ENCODE results near the gene ZNF576. TPM values are rescaled to one million over a fixed set of nuclear protein-coding genes. Genes with fewer than 3 reads are reported as not detected.
A peak's percentile ranks its signal among the peaks of the same experiment; 100 is the strongest.

Gene ZNF576
- total and polyA plus RNA-seq, 2 donors (not counting 1 experiment from before 2014, with no cell fraction given), result 7.9 to 17.3 TPM

- ChIA-PET CTCF (interaction anchor here (0.7 to 1.9 kb wide), 7 partner anchors 14 to 184 kb away, joined by 3 to 7 read pairs (median 4); partner anchors contain the start of genes IRGQ, PINLYP and XRCC1), POLR2A (interaction anchor here (0.7 to 1.1 kb wide), 3 partner anchors 25 to 68 kb away, joined by 3 to 6 read pairs (median 4); partner anchors contain the start of genes IRGQ and ZNF576)
- H3K4me1 ChIP-seq (ENCODE audit: control insufficient read depth in 2 of 2, insufficient read depth in 2 of 2, low read length in 2 of 2), result peaks cover 42 to 52% of the 10 kb centered on the region in 2 donors
- Mint-ChIP-seq H3K4me1 (peaks cover 53% of the 10 kb centered on the region), H3K4me3 (peak overlapping the region; percentile 24), H3K9me3 (ENCODE audit: insufficient read depth) (no peaks in the 10 kb centered on the region), H3K27ac (peak overlapping the region; percentile 99), H3K27me3 (no peaks in the 10 kb centered on the region)
- H3K27ac ChIP-seq (ENCODE audit: low read length in 2 of 2), result peak overlapping the region; percentile 92
- ATAC-seq (ENCODE audit: low read depth), result no peak
- peaks cover 3 to 12% of the 10 kb centered on the region in 2 experiments for H3K36me3 ChIP-seq (replicated peaks in 1 of 2; ENCODE audit: control extremely low read depth in 1 of 2, control insufficient read depth in 1 of 2, extremely low read depth in 1 of 2, insufficient read depth in 2 of 2, low read length in 1 of 2)
- H3K9me3 ChIP-seq (ENCODE audit: control extremely low read depth in 1 of 3, control insufficient read depth in 2 of 3, insufficient read depth in 1 of 3, low read length in 2 of 3), result peaks cover 0 to 11% (median 0%) of the 10 kb centered on the region in 3 donors
- peaks cover 28% of the 10 kb centered on the region for H3K79me2 ChIP-seq (ENCODE audit: control insufficient read depth, insufficient read depth, low read length)
- over 99% methylated on average over 11 of the region's 12 CpGs for WGBS (ENCODE audit: insufficient coverage)
- H3K9ac ChIP-seq (ENCODE audit: low read length), result no peak overlapping the region
- TF ChIP-seq EZH2 (IDR thresholded peaks at IDR 0.05; ENCODE audit: borderline replicate concordance, insufficient read depth, low read depth, low read length, poor library complexity, severe bottlenecking) (no peak), CTCF (IDR thresholded peaks at IDR 0.05) (no peak)
- H2AFZ ChIP-seq (ENCODE audit: insufficient read depth, low read depth, low read length, poor library complexity, severe bottlenecking), result no peak overlapping the region
- intact Hi-C loops (cut with micrococcal nuclease), result no loop called here
- no peak overlapping the region for H3K4me3 ChIP-seq (ENCODE audit: control extremely low read depth in 1 of 5, extremely low read depth in 1 of 5, insufficient read depth in 1 of 5, low read depth in 2 of 5, low read length in 4 of 5)
- H3K27me3 ChIP-seq (replicated peaks in 1 of 4; ENCODE audit: control extremely low read depth in 1 of 4, control insufficient read depth in 3 of 4, insufficient read depth in 4 of 4, low read length in 3 of 4), result no peaks in the 10 kb centered on the region
- DNase-seq, result no peak
- H4K20me1 ChIP-seq (ENCODE audit: control insufficient read depth, insufficient read depth, low read length, poor library complexity, severe bottlenecking), result no peaks in the 10 kb centered on the region
- H3K4me2 ChIP-seq (replicated peaks; ENCODE audit: low read depth, low read length, poor library complexity, severe bottlenecking), result peak overlapping the region; percentile 69
Measured at GRCh38 chr19:43561139-43561970, 35.0 kb upstream of the ZNF576 start.
